Mammary epithelial cell (primary cell): ENCODE measurements around the gene WNT16.

ENCODE experiments used
- CTCF ChIP-seq, 2 donors: IDR thresholded peaks in 1 of 2; conservative IDR thresholded peaks in 1 of 2; 2 replicates each; pipeline ENCODE4 v1.5.1; 2011 to 2012; ENCODE audit warnings: inconsistent platforms in 2 of 2, low read length in 2 of 2, mild to moderate bottlenecking in 2 of 2, control low read depth in 1 of 2, low read depth in 1 of 2; ENCODE audit not compliant: insufficient read depth in 1 of 2; ENCODE audit errors: extremely low read depth in 1 of 2
- EZH2 ChIP-seq: IDR thresholded peaks from 2 replicates; pipeline ENCODE4 v1.6.1; 2012; ENCODE audit warnings: low read length, inconsistent platforms, borderline replicate concordance

DNA sequence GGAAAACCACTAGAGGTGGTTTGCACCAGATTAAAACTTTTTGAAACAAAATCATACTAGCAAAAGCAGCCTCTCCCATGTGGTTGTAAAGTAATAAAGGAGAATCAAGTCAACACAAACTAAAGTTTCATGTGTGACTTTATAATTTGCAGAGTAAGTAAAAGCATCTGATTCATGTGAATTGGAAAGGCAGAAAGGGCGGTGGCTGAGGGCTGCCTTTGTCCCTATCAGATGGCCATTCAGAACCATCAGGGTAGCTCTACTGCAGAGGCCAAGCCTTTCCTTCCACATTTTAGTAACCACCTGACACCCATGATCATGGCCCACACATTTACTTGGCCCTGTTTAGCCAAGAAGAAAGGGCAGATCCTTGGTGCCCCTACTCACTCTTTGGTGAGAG is 15.7 kb downstream of the WNT16 start:
- TF ChIP-seq CTCF (conservative IDR thresholded peaks at IDR 0.05 in 1 of 2, IDR thresholded peaks at IDR 0.05 in 1 of 2; ENCODE audit: extremely low read depth in 1 of 2, insufficient read depth in 1 of 2, low read depth in 1 of 2, low read length in 2 of 2) (no peak), EZH2 (no peak)
